Activated B cell treated with CpG ODN at 0.5 μM for 24 hours (primary cell): ENCODE measurements around the gene CCL11. TPM values are rescaled to one million over a fixed set of nuclear protein-coding genes. Genes with fewer than 3 reads are reported as not detected.

Experiments used
- ATAC-seq: fragments of 200-7000 bp; cut with Tn5 transposase; one replicate; pipeline ENCODE4 v1.10.0; 2021; ENCODE audit warnings: low read depth, mild to moderate bottlenecking, moderate library complexity
- CTCF ChIA-PET: fragments of 350-600 bp; sonication (Branson Sonifier 250); formaldehyde crosslinking; loops from one replicate; lab custom pipeline; 2021; ENCODE audit warnings: antibody characterized with exemption; lab: Charles Lee
- POLR2A ChIA-PET: fragments of 350-600 bp; sonication (Branson Sonifier 250); formaldehyde crosslinking; loops from one replicate; lab custom pipeline; 2021; ENCODE audit warnings: antibody characterized with exemption; lab: Charles Lee
- DNase-seq: peaks from one replicate; pipeline ENCODE4 v3.0.0; 2022
- H3K27ac Mint-ChIP-seq: one replicate; pipeline ENCODE4 v1.8.0; 2020; ENCODE audit warnings: mixed read lengths
- H3K27me3 Mint-ChIP-seq: one replicate; pipeline ENCODE4 v1.8.0; 2021; ENCODE audit warnings: mixed read lengths
- H3K36me3 Mint-ChIP-seq: one replicate; pipeline ENCODE4 v1.8.0; 2021; ENCODE audit warnings: low read depth, mixed read lengths
- H3K4me1 Mint-ChIP-seq: one replicate; pipeline ENCODE4 v1.8.0; 2021; ENCODE audit warnings: mixed read lengths
- H3K4me3 Mint-ChIP-seq: one replicate; pipeline ENCODE4 v1.8.0; 2020; ENCODE audit warnings: mild to moderate bottlenecking, mixed read lengths
- H3K9me3 Mint-ChIP-seq: one replicate; pipeline ENCODE4 v1.8.0; 2020; ENCODE audit warnings: mixed read lengths
- CTCF ChIP-seq: fragments of 200-600 bp; IDR thresholded peaks from one replicate; pipeline ENCODE4 v1.8.0; 2022; ENCODE audit warnings: antibody characterized with exemption, mild to moderate bottlenecking
- intact Hi-C: fragments of 100-400 bp; cut with micrococcal nuclease; formaldehyde crosslinking; loops from one replicate; pipeline ENCODE4 v1.15.1; 2024
- total RNA-seq: library from RNA; stranded (reverse); gene quantifications from 2 replicates; pipeline ENCODE4 v1.2.3, GENCODE V29; 2022

The CCL11 gene
- total RNA-seq, 1 donor from 2014 or later, result not detected

GRCh38 chr17:34308371-34308770, 22.8 kb downstream of the CCL11 start:
- Mint-ChIP-seq H3K27me3 (peaks cover 28% of the 10 kb centered on the region), H3K4me3 (no peak overlapping the region), H3K9me3 (no peaks in the 10 kb centered on the region), H3K36me3 (no peaks in the 10 kb centered on the region), H3K4me1 (no peaks in the 10 kb centered on the region), H3K27ac (no peak overlapping the region)
- ATAC-seq (no peak), DNase-seq (no peak)
- TF ChIP-seq CTCF, result no peak
- ChIA-PET POLR2A (no interaction called here), CTCF (no interaction called here)
- intact Hi-C loops, result no loop called here

- ATAC-seq (no peak), DNase-seq (no peak)
- H3K9me3 Mint-ChIP-seq, result no peaks in the 10 kb centered on the region
- intact Hi-C loops, result no loop called here
- H3K4me1 Mint-ChIP-seq, result peaks cover 3% of the 10 kb centered on the region
- no peak for TF ChIP-seq CTCF
- H3K36me3 Mint-ChIP-seq, result no peaks in the 10 kb centered on the region
- no peak overlapping the region for H3K27ac Mint-ChIP-seq
- H3K4me3 Mint-ChIP-seq, result no peak overlapping the region
- H3K27me3 Mint-ChIP-seq, result peaks cover 34% of the 10 kb centered on the region
- ChIA-PET POLR2A (no interaction called here), CTCF (no interaction called here)
Measured at GRCh38 chr17:34311291-34311690, 25.7 kb downstream of the CCL11 start.

- intact Hi-C loops, result no loop called here
- Mint-ChIP-seq H3K27me3 (peaks cover 32% of the 10 kb centered on the region), H3K36me3 (no peaks in the 10 kb centered on the region), H3K9me3 (no peaks in the 10 kb centered on the region), H3K4me1 (peaks cover 3% of the 10 kb centered on the region), H3K27ac (no peak overlapping the region), H3K4me3 (no peak overlapping the region)
- no peak for TF ChIP-seq CTCF
- DNase-seq (no peak), ATAC-seq (no peak)
- ChIA-PET CTCF (no interaction called here), POLR2A (no interaction called here)
Measured at GRCh38 chr17:34312080-34312479, 26.5 kb downstream of the CCL11 start.

- Mint-ChIP-seq H3K4me3 (no peak overlapping the region), H3K36me3 (no peaks in the 10 kb centered on the region), H3K27ac (no peak overlapping the region), H3K27me3 (peaks cover 27% of the 10 kb centered on the region), H3K4me1 (peaks cover 3% of the 10 kb centered on the region), H3K9me3 (no peaks in the 10 kb centered on the region)
- no peak for DNase-seq
- TF ChIP-seq CTCF, result no peak
- intact Hi-C loops, result no loop called here
- no peak for ATAC-seq
- ChIA-PET CTCF (no interaction called here), POLR2A (no interaction called here)
Measured at GRCh38 chr17:34313164-34313563, 27.6 kb downstream of the CCL11 start.

GRCh38 chr17:34314279-34314678, 28.7 kb downstream of the CCL11 start:
- peaks cover 25% of the 10 kb centered on the region for H3K27me3 Mint-ChIP-seq
- POLR2A ChIA-PET, result no interaction called here
- H3K27ac Mint-ChIP-seq, result no peak overlapping the region
- DNase-seq (no peak), ATAC-seq (no peak)
- no peaks in the 10 kb centered on the region for H3K36me3 Mint-ChIP-seq
- H3K4me3 Mint-ChIP-seq, result no peak overlapping the region
- intact Hi-C loops, result no loop called here
- no peak for TF ChIP-seq CTCF
- CTCF ChIA-PET, result no interaction called here
- peaks cover 3% of the 10 kb centered on the region for H3K4me1 Mint-ChIP-seq
- no peaks in the 10 kb centered on the region for H3K9me3 Mint-ChIP-seq
